Neural progenitor cell (in vitro differentiated cells): ENCODE results near the gene C2orf15. TPM values are rescaled to one million over a fixed set of nuclear protein-coding genes. Genes with fewer than 3 reads are reported as not detected.

Source experiments
- DNase-seq: peaks from one replicate; pipeline ENCODE4 v3.0.0-alpha.2; 2016; ENCODE audit warnings: low spot score
- H2AFZ ChIP-seq: fragments of 200-600 bp; sonication (generic); replicated peaks from 2 replicates; pipeline ENCODE4 v1.6.1; 2016; ENCODE audit warnings: antibody characterized with exemption
- H3F3A ChIP-seq: fragments of 200-600 bp; sonication (generic); 2 replicates; pipeline ENCODE4 v1.6.1; 2016; ENCODE audit warnings: antibody characterized with exemption, low read depth
- H3K27ac ChIP-seq: fragments of 200-600 bp; sonication (generic); 2 replicates; pipeline ENCODE4 v1.5.1; 2016; ENCODE audit warnings: mild to moderate bottlenecking
- H3K27me3 ChIP-seq: fragments of 200-600 bp; sonication (generic); 2 replicates; pipeline ENCODE4 v1.6.1; 2016; ENCODE audit warnings: mild to moderate bottlenecking, moderate library complexity
- H3K36me3 ChIP-seq: fragments of 200-600 bp; sonication (generic); 2 replicates; pipeline ENCODE4 v1.5.1; 2016
- H3K4me1 ChIP-seq: fragments of 200-600 bp; sonication (generic); 2 replicates; pipeline ENCODE4 v1.6.1; 2016; ENCODE audit warnings: mixed run types
- H3K4me2 ChIP-seq: fragments of 200-600 bp; sonication (generic); 2 replicates; pipeline ENCODE4 v1.6.1; 2016
- H3K4me3 ChIP-seq: fragments of 200-600 bp; sonication (generic); 2 replicates; pipeline ENCODE4 v1.5.1; 2016
- H3K79me2 ChIP-seq: fragments of 200-600 bp; sonication (generic); 2 replicates; pipeline ENCODE4 v1.6.1; 2016; ENCODE audit warnings: low read depth
- H3K9ac ChIP-seq: fragments of 200-600 bp; sonication (generic); 2 replicates; pipeline ENCODE4 v1.6.1; 2016
- H3K9me3 ChIP-seq: fragments of 200-600 bp; sonication (generic); 2 replicates; pipeline ENCODE4 v1.5.1; 2016; ENCODE audit warnings: low read depth
- H4K20me1 ChIP-seq: fragments of 200-600 bp; sonication (generic); 2 replicates; pipeline ENCODE4 v1.6.1; 2016; ENCODE audit warnings: low read depth
- H3K27ac Mint-ChIP-seq: 3 replicates; pipeline ENCODE4 v1.8.0; 2021; ENCODE audit warnings: mixed read lengths
- H3K27me3 Mint-ChIP-seq: 2 replicates; pipeline ENCODE4 v1.8.0; 2022; ENCODE audit warnings: low read depth, mild to moderate bottlenecking, inconsistent platforms, moderate library complexity, mixed read lengths; ENCODE audit not compliant: insufficient read depth
- H3K36me3 Mint-ChIP-seq: 3 replicates; pipeline ENCODE4 v1.8.0; 2021; ENCODE audit warnings: mixed read lengths
- H3K4me1 Mint-ChIP-seq: 3 replicates; pipeline ENCODE4 v1.8.0; 2021; ENCODE audit warnings: mixed read lengths
- H3K4me3 Mint-ChIP-seq: 3 replicates; pipeline ENCODE4 v1.8.0; 2021; ENCODE audit warnings: mild to moderate bottlenecking, moderate library complexity, mixed read lengths
- H3K9me3 Mint-ChIP-seq: 3 replicates; pipeline ENCODE4 v1.8.0; 2020; ENCODE audit warnings: mixed read lengths
- EZH2 ChIP-seq: fragments of 200-600 bp; sonication (generic); IDR thresholded peaks from 2 replicates; pipeline ENCODE4 v1.6.1; 2017; ENCODE audit warnings: antibody characterized with exemption, mild to moderate bottlenecking, moderate library complexity
- EZH2phosphoT487 ChIP-seq: fragments of 200-600 bp; sonication (generic); IDR thresholded peaks from 2 replicates; pipeline ENCODE4 v1.6.1; 2017; ENCODE audit warnings: antibody characterized with exemption
- total RNA-seq: library from RNA; depleted of rRNA; stranded (reverse); fragments of >200 nt; gene quantifications from 2 replicates; pipeline ENCODE4 v1.2.3, GENCODE V29; 2015; ENCODE audit warnings: low replicate concordance
- TF ChIP-seq, protein P1 (sequence below): fragments of 200-600 bp; sonication (generic); IDR thresholded peaks from 2 replicates; pipeline ENCODE4 v1.5.1; 2017; ENCODE audit warnings: antibody characterized with exemption, mild to moderate bottlenecking

C2orf15 gene
- total RNA-seq, 1 donor from 2014 or later: 5.8 TPM

DNA sequence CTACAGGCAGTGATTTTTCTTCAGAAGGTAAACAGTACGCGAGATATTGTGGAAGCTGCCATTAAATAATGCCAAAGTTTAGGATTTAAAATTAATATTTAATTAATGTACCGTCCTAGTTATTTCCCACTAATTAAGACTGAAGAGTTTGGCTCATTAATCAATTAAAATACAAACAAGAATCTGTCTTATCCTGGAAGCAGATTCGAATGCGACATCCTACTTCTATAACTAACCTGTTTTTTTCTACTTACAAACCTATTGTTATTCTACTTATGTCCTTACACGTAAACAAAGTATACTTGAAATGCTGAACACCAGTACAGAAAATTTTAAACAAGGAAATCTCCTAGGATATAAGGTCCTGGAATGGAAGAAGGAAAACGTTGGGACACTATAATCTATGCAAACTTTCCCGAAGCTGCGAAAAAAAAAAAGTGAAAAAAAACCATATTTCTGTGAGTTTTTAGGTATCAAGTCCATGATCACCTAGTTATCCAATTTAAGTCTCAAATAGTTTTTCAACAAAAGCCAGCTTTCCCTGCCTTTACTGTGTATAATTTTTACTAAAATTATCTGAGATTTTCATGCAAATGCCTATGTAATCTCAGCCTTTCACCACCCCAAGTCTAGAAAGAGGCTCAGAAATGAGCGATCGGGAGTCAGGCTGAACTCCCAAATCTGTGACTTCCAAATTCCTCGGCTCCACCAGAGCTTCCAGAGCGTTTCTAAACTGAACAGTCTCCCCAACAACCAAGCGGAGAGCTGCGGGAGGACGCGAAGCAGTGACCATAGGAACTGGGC lies 1.2 kb upstream of the C2orf15 start:
- peak overlapping the region; percentile 63 for H3K27ac Mint-ChIP-seq
- TF ChIP-seq, protein P1, sequence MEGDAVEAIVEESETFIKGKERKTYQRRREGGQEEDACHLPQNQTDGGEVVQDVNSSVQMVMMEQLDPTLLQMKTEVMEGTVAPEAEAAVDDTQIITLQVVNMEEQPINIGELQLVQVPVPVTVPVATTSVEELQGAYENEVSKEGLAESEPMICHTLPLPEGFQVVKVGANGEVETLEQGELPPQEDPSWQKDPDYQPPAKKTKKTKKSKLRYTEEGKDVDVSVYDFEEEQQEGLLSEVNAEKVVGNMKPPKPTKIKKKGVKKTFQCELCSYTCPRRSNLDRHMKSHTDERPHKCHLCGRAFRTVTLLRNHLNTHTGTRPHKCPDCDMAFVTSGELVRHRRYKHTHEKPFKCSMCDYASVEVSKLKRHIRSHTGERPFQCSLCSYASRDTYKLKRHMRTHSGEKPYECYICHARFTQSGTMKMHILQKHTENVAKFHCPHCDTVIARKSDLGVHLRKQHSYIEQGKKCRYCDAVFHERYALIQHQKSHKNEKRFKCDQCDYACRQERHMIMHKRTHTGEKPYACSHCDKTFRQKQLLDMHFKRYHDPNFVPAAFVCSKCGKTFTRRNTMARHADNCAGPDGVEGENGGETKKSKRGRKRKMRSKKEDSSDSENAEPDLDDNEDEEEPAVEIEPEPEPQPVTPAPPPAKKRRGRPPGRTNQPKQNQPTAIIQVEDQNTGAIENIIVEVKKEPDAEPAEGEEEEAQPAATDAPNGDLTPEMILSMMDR: no peak
- TF ChIP-seq EZH2phosphoT487: no peak
- no peak for TF ChIP-seq EZH2

GRCh38 chr2:99140860-99141109 lies 722 bp upstream of the C2orf15 start:
- Mint-ChIP-seq H3K9me3 (peaks cover 5% of the 10 kb centered on the region), H3K4me3 (peak overlapping the region; percentile 96)
- DNase-seq: peak; percentile 79

More for the DNA sequence above, 1.2 kb upstream of the C2orf15 start:
- peaks cover 12% of the 10 kb centered on the region for H3K79me2 ChIP-seq
- peaks cover 10% of the 10 kb centered on the region for H3K27me3 ChIP-seq
- H2AFZ ChIP-seq: peak overlapping the region; percentile 93
- no peak overlapping the region for H3K27ac ChIP-seq
- Mint-ChIP-seq H3K36me3 (peaks cover 2% of the 10 kb centered on the region), H3K4me1 (peaks cover 7% of the 10 kb centered on the region), H3K27me3 (peaks cover 14% of the 10 kb centered on the region), H3K9me3 (peaks cover 9% of the 10 kb centered on the region), H3K4me3 (peak overlapping the region; percentile 96)
- H3F3A ChIP-seq: peaks cover 30% of the 10 kb centered on the region
- no peak for DNase-seq
- H3K9me3 ChIP-seq: no peaks in the 10 kb centered on the region
- H3K4me2 ChIP-seq: peak overlapping the region; percentile 85
- peaks cover 12% of the 10 kb centered on the region for H3K4me1 ChIP-seq
- H3K4me3 ChIP-seq: peak overlapping the region; percentile 79
- H3K36me3 ChIP-seq: no peaks in the 10 kb centered on the region
- H4K20me1 ChIP-seq: no peaks in the 10 kb centered on the region
- peak overlapping the region; percentile 15 for H3K9ac ChIP-seq

GRCh38 chr2:99150706-99151105 lies 9.2 kb downstream of the C2orf15 start:
- no peak overlapping the region for H3K4me2 ChIP-seq
- peaks cover 16% of the 10 kb centered on the region for H3K4me1 Mint-ChIP-seq
- no peaks in the 10 kb centered on the region for H3K27me3 ChIP-seq
- TF ChIP-seq EZH2: no peak
- TF ChIP-seq, protein P1: no peak
- TF ChIP-seq EZH2phosphoT487: no peak
- peaks cover 7% of the 10 kb centered on the region for H3K4me1 ChIP-seq
- H3K36me3 Mint-ChIP-seq: peaks cover 3% of the 10 kb centered on the region
- no peak overlapping the region for H3K4me3 ChIP-seq
- no peaks in the 10 kb centered on the region for H4K20me1 ChIP-seq
- no peak overlapping the region for H3K27ac Mint-ChIP-seq
- peaks cover 2% of the 10 kb centered on the region for H3K27me3 Mint-ChIP-seq
- no peak for DNase-seq
- no peak overlapping the region for H3K4me3 Mint-ChIP-seq
- no peaks in the 10 kb centered on the region for H3K9me3 ChIP-seq
- H3K79me2 ChIP-seq: peaks cover 5% of the 10 kb centered on the region
- H3K9me3 Mint-ChIP-seq: no peaks in the 10 kb centered on the region
- no peak overlapping the region for H3K27ac ChIP-seq
- H3K36me3 ChIP-seq: no peaks in the 10 kb centered on the region
- peaks cover 13% of the 10 kb centered on the region for H3F3A ChIP-seq
- H3K9ac ChIP-seq: no peak overlapping the region
- no peak overlapping the region for H2AFZ ChIP-seq

More at GRCh38 chr2:99140860-99141109, 722 bp upstream of the C2orf15 start:
- Histone ChIP-seq H3K36me3 (no peaks in the 10 kb centered on the region), H3K79me2 (peaks cover 12% of the 10 kb centered on the region), H3K27me3 (peaks cover 10% of the 10 kb centered on the region), H3K9me3 (no peaks in the 10 kb centered on the region), H3K27ac (no peak overlapping the region), H3K9ac (no peak overlapping the region), H3K4me1 (peaks cover 12% of the 10 kb centered on the region), H2AFZ (peak overlapping the region; percentile 93), H3K4me3 (peak overlapping the region; percentile 79), H4K20me1 (no peaks in the 10 kb centered on the region), H3F3A (peaks cover 30% of the 10 kb centered on the region), H3K4me2 (peak overlapping the region; percentile 85)
- H3K36me3 Mint-ChIP-seq: no peaks in the 10 kb centered on the region
- H3K27me3 Mint-ChIP-seq: peaks cover 14% of the 10 kb centered on the region
- peaks cover 7% of the 10 kb centered on the region for H3K4me1 Mint-ChIP-seq
- H3K27ac Mint-ChIP-seq: no peak overlapping the region
- TF ChIP-seq EZH2phosphoT487 (no peak), EZH2 (no peak)
- TF ChIP-seq, protein P1: no peak
